Hepatocyte (in vitro differentiated cells): ENCODE results near the gene TMEM98.

Source experiments
- EZH2 ChIP-seq: fragments of 200-600 bp; sonication (generic); IDR thresholded peaks from 2 replicates; pipeline ENCODE4 v1.6.1; 2016; ENCODE audit warnings: antibody characterized with exemption, mild to moderate bottlenecking, borderline replicate concordance
- EZH2phosphoT487 ChIP-seq: fragments of 200-600 bp; sonication (generic); IDR thresholded peaks from one replicate; pipeline ENCODE4 v1.6.1; 2018; ENCODE audit warnings: antibody characterized with exemption, mild to moderate bottlenecking, low read depth, moderate library complexity; ENCODE audit not compliant: unreplicated experiment, severe bottlenecking
- TF ChIP-seq, protein P1 (sequence below): fragments of 200-600 bp; sonication (generic); IDR thresholded peaks from 2 replicates; pipeline ENCODE4 v1.5.1; 2016; ENCODE audit warnings: antibody characterized with exemption, mild to moderate bottlenecking; ENCODE audit not compliant: poor library complexity

- TF ChIP-seq, protein P1, sequence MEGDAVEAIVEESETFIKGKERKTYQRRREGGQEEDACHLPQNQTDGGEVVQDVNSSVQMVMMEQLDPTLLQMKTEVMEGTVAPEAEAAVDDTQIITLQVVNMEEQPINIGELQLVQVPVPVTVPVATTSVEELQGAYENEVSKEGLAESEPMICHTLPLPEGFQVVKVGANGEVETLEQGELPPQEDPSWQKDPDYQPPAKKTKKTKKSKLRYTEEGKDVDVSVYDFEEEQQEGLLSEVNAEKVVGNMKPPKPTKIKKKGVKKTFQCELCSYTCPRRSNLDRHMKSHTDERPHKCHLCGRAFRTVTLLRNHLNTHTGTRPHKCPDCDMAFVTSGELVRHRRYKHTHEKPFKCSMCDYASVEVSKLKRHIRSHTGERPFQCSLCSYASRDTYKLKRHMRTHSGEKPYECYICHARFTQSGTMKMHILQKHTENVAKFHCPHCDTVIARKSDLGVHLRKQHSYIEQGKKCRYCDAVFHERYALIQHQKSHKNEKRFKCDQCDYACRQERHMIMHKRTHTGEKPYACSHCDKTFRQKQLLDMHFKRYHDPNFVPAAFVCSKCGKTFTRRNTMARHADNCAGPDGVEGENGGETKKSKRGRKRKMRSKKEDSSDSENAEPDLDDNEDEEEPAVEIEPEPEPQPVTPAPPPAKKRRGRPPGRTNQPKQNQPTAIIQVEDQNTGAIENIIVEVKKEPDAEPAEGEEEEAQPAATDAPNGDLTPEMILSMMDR = no peak
- TF ChIP-seq EZH2 = no peak
- TF ChIP-seq EZH2phosphoT487 = no peak
Measured at GRCh38 chr17:32928586-32929535, 908 bp downstream of the TMEM98 start.
